Stimulated activated CD8-positive, alpha-beta memory T cell treated with anti-CD3 and anti-CD28 coated beads, Interleukin-12 subunit alpha, Interleukin-12 subunit beta, amount 100 ng/mL, for 24 hours (primary cell): ENCODE results near the gene VNN1.
"Not testable (repeated sequence)": the region's sequence is repeated elsewhere in the genome, so short reads cannot be mapped to it uniquely, and the experiment has no call there.

Experiments used
- DNase-seq: peaks from one replicate; pipeline ENCODE4 v3.0.0-alpha.2; 2020; ENCODE audit errors: extremely low read depth

VNN1 gene

GRCh38 chr6:132673376-132674094, 40.3 kb downstream of the VNN1 start:
- DNase-seq, result no peak

- DNase-seq, result no peak
Measured at GRCh38 chr6:132671295-132671694, 42.6 kb downstream of the VNN1 start.

- DNase-seq, result no peak
Measured at GRCh38 chr6:132669690-132670291, 44.1 kb downstream of the VNN1 start.

- DNase-seq, result no peak
Measured at GRCh38 chr6:132666118-132666517, 47.7 kb downstream of the VNN1 start.

- no peak for DNase-seq
Measured at GRCh38 chr6:132664309-132665034, 49.4 kb downstream of the VNN1 start.

GRCh38 chr6:132663661-132664060, 50.2 kb downstream of the VNN1 start:
- DNase-seq, result no peak

GRCh38 chr6:132661906-132662305, 51.9 kb downstream of the VNN1 start:
- no peak for DNase-seq

GRCh38 chr6:132659082-132659481, 54.8 kb downstream of the VNN1 start, which contains the start of gene TAAR1:
TSS of gene TAAR1 (minus strand) at chr6:132659182. CDS start at chr6:132646003, 13,179 bp downstream.
- DNase-seq, result no peak

GRCh38 chr6:132651062-132651461, 62.8 kb downstream of the VNN1 start:
- DNase-seq, result no peak

- no peak for DNase-seq
Measured at GRCh38 chr6:132650429-132650828, 63.4 kb downstream of the VNN1 start.

GRCh38 chr6:132648828-132649227, 65.0 kb downstream of the VNN1 start:
- DNase-seq, result no peak

GRCh38 chr6:132648356-132648755, 65.5 kb downstream of the VNN1 start:
- DNase-seq, result no peak

GRCh38 chr6:132643547-132643946, 70.3 kb downstream of the VNN1 start:
- no peak for DNase-seq

GRCh38 chr6:132637135-132637534, 76.7 kb downstream of the VNN1 start:
- not testable (repeated sequence) for DNase-seq

GRCh38 chr6:132635906-132636305, 77.9 kb downstream of the VNN1 start:
- not testable (repeated sequence) for DNase-seq

- not testable (repeated sequence) for DNase-seq
Measured at GRCh38 chr6:132635288-132635687, 78.6 kb downstream of the VNN1 start.

GRCh38 chr6:132634796-132635195, 79.1 kb downstream of the VNN1 start:
- DNase-seq, result no peak

- DNase-seq, result no peak
Measured at GRCh38 chr6:132633362-132633761, 80.5 kb downstream of the VNN1 start.
